ENCODE data around the gene CRTC3. TPM values are rescaled to one million over a fixed set of nuclear protein-coding genes. Genes with fewer than 3 reads are reported as not detected.

CRTC3 gene
- total RNA-seq, 4 donors from 2014 or later, result 46.4 to 66.8 (median 59.8) TPM

GRCh38 chr15:90619939-90620338 is 90.2 kb downstream of the CRTC3 start:
- Histone ChIP-seq H3K4me1 (peaks cover 8 to 30% (median 24%) of the 10 kb centered on the region in 4 donors), H3K9me3 (no peaks in the 10 kb centered on the region), H3K36me3 (peaks cover 16 to 94% (median 69%) of the 10 kb centered on the region in 4 donors), H3K27me3 (no peaks in the 10 kb centered on the region), H3K4me3 (no peak overlapping the region), H3K27ac (replicated peaks in 1 of 4) (no peak overlapping the region)
- TF ChIP-seq POLR2AphosphoS5 (IDR thresholded peaks at IDR 0.05), result no peak
- TF ChIP-seq EP300 (IDR thresholded peaks at IDR 0.05), result no peak
- TF ChIP-seq POLR2A (IDR thresholded peaks at IDR 0.05; ENCODE audit: low read depth), result no peak
- TF ChIP-seq CTCF (IDR thresholded peaks at IDR 0.05), result no peak
- DNase-seq (ENCODE audit: extremely low spot score), result no peak
- WGBS, result 81% methylated on average over 5 of the region's 5 CpGs
- intact Hi-C loops (cut with DNase I), result loop anchor here (10.0 kb wide), 1 partner anchor 305 kb away; no protein-coding TSS in a partner anchor

GRCh38 chr15:90620379-90621067 is 90.8 kb downstream of the CRTC3 start:
- H3K4me3 ChIP-seq, result no peak overlapping the region
- intact Hi-C loops (cut with DNase I), result no loop called here
- no peaks in the 10 kb centered on the region for H3K27me3 ChIP-seq
- H3K4me1 ChIP-seq, result peaks cover 8 to 30% (median 24%) of the 10 kb centered on the region in 4 donors
- TF ChIP-seq POLR2A (IDR thresholded peaks at IDR 0.05; ENCODE audit: low read depth), result no peak
- no peak for TF ChIP-seq EP300 (IDR thresholded peaks at IDR 0.05)
- no peak for TF ChIP-seq CTCF (IDR thresholded peaks at IDR 0.05)
- no peak for TF ChIP-seq POLR2AphosphoS5 (IDR thresholded peaks at IDR 0.05)
- H3K27ac ChIP-seq (replicated peaks in 1 of 4), result no peak overlapping the region
- no peaks in the 10 kb centered on the region for H3K9me3 ChIP-seq
- DNase-seq (ENCODE audit: extremely low spot score), result no peak
- 65% methylated on average over 13 of the region's 13 CpGs for WGBS
- H3K36me3 ChIP-seq, result peaks cover 16 to 93% (median 68%) of the 10 kb centered on the region in 4 donors

GRCh38 chr15:90623854-90624253 is 94.1 kb downstream of the CRTC3 start:
- WGBS, result 71% methylated on average over 6 of the region's 6 CpGs
- H3K4me3 ChIP-seq, result no peak overlapping the region
- no peaks in the 10 kb centered on the region for H3K27me3 ChIP-seq
- H3K36me3 ChIP-seq, result peaks cover 44 to 97% (median 82%) of the 10 kb centered on the region in 4 donors
- DNase-seq (ENCODE audit: extremely low spot score), result no peak
- H3K4me1 ChIP-seq, result peaks cover 4 to 11% (median 5%) of the 10 kb centered on the region in 4 donors
- TF ChIP-seq POLR2A (IDR thresholded peaks at IDR 0.05; ENCODE audit: low read depth) (no peak), EP300 (IDR thresholded peaks at IDR 0.05) (no peak), CTCF (IDR thresholded peaks at IDR 0.05) (no peak), POLR2AphosphoS5 (IDR thresholded peaks at IDR 0.05) (no peak)
- intact Hi-C loops (cut with DNase I), result no loop called here
- H3K9me3 ChIP-seq, result no peaks in the 10 kb centered on the region
- H3K27ac ChIP-seq (replicated peaks in 1 of 4), result peak overlapping the region in 1 of 4 donors; percentile 11

GRCh38 chr15:90624278-90624981 is 94.7 kb downstream of the CRTC3 start:
- no peaks in the 10 kb centered on the region for H3K27me3 ChIP-seq
- no peak overlapping the region for H3K4me3 ChIP-seq
- TF ChIP-seq EP300 (IDR thresholded peaks at IDR 0.05) (no peak), CTCF (IDR thresholded peaks at IDR 0.05) (no peak), POLR2A (IDR thresholded peaks at IDR 0.05; ENCODE audit: low read depth) (no peak), POLR2AphosphoS5 (IDR thresholded peaks at IDR 0.05) (no peak)
- peaks cover 4 to 11% (median 5%) of the 10 kb centered on the region in 4 donors for H3K4me1 ChIP-seq
- intact Hi-C loops (cut with DNase I), result no loop called here
- H3K27ac ChIP-seq (replicated peaks in 1 of 4), result peak overlapping the region in 1 of 4 donors; percentile 7
- DNase-seq (ENCODE audit: extremely low spot score), result no peak
- H3K9me3 ChIP-seq, result no peaks in the 10 kb centered on the region
- WGBS, result 85% methylated on average over 13 of the region's 13 CpGs
- H3K36me3 ChIP-seq, result peaks cover 47 to 97% (median 84%) of the 10 kb centered on the region in 4 donors

Measured in esophagus muscularis mucosa (tissue), 4 donors.